ENCODE data around the gene SPACA4. TPM values are rescaled to one million over a fixed set of nuclear protein-coding genes. Genes with fewer than 3 reads are reported as not detected.

The SPACA4 gene
- total RNA-seq, 1 donor from 2014 or later: 0.98 TPM

DNA sequence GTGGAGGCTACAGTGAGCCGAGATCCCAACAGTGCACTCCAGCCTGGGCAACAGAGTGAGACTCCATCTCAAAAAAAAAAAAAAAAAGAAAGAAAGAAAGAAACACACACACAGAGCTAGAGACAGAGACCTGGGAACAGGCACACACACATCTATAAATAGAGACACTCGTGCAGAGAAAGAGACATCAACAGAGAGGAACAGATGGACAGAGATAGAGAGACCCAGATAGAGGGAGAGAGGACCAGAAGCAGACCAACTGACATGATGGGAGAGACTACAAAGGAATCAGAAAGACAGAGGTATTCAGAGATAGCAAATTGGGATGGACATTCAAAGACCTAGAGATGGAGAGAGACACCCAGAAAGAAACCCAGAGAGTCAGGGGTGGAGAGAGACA is 41.6 kb downstream of the SPACA4 start:
- DNase-seq: no peak
- TF ChIP-seq, protein P1, sequence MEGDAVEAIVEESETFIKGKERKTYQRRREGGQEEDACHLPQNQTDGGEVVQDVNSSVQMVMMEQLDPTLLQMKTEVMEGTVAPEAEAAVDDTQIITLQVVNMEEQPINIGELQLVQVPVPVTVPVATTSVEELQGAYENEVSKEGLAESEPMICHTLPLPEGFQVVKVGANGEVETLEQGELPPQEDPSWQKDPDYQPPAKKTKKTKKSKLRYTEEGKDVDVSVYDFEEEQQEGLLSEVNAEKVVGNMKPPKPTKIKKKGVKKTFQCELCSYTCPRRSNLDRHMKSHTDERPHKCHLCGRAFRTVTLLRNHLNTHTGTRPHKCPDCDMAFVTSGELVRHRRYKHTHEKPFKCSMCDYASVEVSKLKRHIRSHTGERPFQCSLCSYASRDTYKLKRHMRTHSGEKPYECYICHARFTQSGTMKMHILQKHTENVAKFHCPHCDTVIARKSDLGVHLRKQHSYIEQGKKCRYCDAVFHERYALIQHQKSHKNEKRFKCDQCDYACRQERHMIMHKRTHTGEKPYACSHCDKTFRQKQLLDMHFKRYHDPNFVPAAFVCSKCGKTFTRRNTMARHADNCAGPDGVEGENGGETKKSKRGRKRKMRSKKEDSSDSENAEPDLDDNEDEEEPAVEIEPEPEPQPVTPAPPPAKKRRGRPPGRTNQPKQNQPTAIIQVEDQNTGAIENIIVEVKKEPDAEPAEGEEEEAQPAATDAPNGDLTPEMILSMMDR (IDR thresholded peaks at IDR 0.05): no peak
- Histone ChIP-seq H3K36me3 (no peaks in the 10 kb centered on the region), H3K4me1 (peaks cover 21% of the 10 kb centered on the region), H3K27me3 (no peaks in the 10 kb centered on the region), H3K9me3 (no peaks in the 10 kb centered on the region), H3K27ac (no peak overlapping the region), H3K4me3 (no peak overlapping the region)
- intact Hi-C loops (cut with DNase I): no loop called here
- ATAC-seq: no peak

DNA sequence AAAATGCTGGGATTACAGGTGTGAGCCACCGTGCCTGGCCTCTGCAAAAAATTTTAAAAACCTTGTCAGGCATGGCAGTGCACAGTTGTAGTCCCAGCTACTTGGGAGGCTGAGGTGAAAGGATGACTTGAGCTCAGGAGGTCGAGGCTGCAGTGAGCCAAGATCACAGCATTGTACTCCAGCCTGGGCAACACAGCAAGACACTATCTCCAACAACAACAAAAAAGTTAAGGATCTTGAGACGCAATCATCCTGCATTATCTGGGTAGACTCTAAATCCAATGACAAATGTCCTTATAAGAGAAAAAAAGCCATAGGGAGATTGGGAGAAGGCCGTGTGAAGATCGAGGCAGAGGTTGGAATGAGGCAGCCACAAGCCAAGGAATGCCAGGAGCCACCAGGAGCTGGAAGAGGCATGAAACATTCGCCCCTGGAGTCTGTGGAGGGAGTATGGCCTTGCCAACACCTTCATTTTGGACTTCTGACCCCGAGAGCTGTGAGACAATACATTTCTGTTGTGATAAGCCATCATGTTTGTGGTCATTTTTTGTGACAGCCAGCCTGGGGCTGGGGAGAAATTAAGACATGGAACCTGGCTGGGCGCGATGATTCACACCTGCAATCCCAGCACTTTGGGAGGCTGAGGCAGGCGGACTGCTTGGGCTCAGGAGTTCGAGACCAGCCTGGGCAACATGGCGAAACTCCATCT is 44.6 kb downstream of the SPACA4 start:
- intact Hi-C loops (cut with DNase I): no loop called here
- no peak overlapping the region for H3K27ac ChIP-seq
- H3K9me3 ChIP-seq: no peaks in the 10 kb centered on the region
- no peaks in the 10 kb centered on the region for H3K36me3 ChIP-seq
- H3K4me1 ChIP-seq: peaks cover 7% of the 10 kb centered on the region
- TF ChIP-seq, protein P1 (IDR thresholded peaks at IDR 0.05): no peak
- H3K4me3 ChIP-seq: no peak overlapping the region
- ATAC-seq (no peak), DNase-seq (no peak)
- H3K27me3 ChIP-seq: no peaks in the 10 kb centered on the region

DNA sequence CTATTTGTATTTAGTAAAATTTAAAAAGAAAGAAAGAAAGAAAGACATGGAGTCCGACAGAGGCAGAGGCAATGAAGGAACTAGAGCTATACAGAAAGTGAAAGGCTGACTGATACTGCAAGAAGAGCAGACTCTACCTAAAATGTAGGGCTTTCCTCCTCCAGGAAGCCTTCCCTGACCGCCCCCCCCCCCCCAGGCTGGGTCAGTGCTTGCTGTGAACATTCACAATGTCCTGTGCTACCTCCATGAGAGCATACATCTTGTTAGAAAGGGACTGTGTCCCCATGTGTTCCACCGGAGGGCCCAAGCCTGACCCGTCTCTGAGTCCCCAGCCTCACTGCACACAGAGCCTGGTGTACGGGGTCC is 45.1 kb downstream of the SPACA4 start:
- no peak overlapping the region for H3K4me3 ChIP-seq
- no peak for DNase-seq
- H3K36me3 ChIP-seq: no peaks in the 10 kb centered on the region
- ATAC-seq: no peak
- intact Hi-C loops (cut with DNase I): no loop called here
- H3K27ac ChIP-seq: no peak overlapping the region
- no peaks in the 10 kb centered on the region for H3K27me3 ChIP-seq
- H3K4me1 ChIP-seq: peaks cover 7% of the 10 kb centered on the region
- no peaks in the 10 kb centered on the region for H3K9me3 ChIP-seq
- TF ChIP-seq, protein P1 (IDR thresholded peaks at IDR 0.05): no peak

DNA sequence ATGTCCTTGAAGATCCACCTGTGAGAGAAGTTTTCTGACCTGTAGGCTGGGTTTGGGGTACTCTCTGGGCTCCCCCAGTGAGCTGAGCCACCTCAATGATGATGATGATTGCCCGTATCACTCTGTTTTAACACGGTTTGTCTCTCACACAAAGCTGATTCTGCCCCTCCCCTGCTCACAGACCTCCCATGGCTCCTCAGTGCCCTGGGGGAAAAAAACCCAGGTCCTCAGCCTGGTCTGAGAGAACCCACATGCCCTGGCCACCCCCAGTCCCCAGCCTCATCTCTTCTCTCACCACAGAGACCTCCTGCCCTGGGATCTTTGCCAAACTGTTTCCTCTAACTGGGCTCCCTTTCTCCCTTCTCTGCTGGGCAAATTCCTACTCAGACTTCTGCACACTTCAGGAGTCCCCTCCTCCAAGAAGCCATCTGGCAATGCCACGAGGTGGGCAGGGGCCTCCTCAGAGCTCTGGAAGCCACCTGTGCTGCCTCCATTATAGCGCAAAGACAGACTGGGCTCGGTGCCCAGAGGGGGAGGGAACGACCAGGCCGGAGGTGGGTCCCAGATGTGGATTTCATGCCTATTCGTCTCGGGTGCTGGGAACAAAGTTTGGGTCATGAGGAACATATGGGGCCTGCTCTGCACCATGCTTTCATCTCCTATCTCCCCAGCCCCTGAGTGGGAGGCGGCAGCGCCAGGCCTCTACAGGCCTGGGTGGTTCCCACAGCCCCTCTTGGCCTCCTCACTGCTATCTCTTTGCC is 47.9 kb downstream of the SPACA4 start:
- Histone ChIP-seq H3K27me3 (no peaks in the 10 kb centered on the region), H3K4me1 (peaks cover 2% of the 10 kb centered on the region), H3K4me3 (no peak overlapping the region), H3K9me3 (no peaks in the 10 kb centered on the region), H3K36me3 (no peaks in the 10 kb centered on the region), H3K27ac (no peak overlapping the region)
- intact Hi-C loops (cut with DNase I): no loop called here
- TF ChIP-seq, protein P1 (IDR thresholded peaks at IDR 0.05): no peak
- ATAC-seq: no peak
- DNase-seq: no peak

DNA sequence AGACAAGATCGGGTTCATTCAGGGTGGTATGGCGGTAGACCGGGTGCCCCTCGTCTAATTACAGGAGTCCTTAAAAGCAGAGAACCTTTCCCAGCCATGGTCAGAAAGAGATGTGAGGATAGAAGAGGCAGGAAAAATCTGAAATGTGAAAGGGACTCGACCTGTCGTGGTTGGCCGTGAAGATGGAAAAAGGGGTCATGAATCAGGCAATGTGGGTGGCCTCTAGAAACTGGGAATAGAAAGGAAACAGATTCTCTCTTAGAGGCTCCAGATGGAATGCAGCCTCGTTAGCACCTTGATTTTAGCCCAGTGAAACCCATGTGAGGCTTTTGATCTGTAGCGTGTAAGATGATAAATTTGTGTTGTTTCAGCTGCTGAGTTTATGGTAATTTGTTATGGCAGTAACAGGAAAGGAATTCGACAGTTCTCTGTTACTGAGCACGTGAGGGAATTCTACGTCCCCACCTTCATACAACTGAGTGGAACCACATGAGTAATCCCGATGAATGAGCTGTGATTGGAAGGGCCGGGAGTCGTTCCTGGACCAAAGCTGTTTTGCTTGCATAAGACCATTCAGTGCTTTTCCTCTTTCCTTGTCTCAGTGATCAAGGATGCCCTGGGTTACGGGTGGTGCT is 50.4 kb downstream of the SPACA4 start:
- H3K27me3 ChIP-seq: no peaks in the 10 kb centered on the region
- H3K27ac ChIP-seq: no peak overlapping the region
- H3K9me3 ChIP-seq: no peaks in the 10 kb centered on the region
- H3K36me3 ChIP-seq: no peaks in the 10 kb centered on the region
- ATAC-seq (no peak), DNase-seq (no peak)
- H3K4me3 ChIP-seq: no peak overlapping the region
- TF ChIP-seq, protein P1 (IDR thresholded peaks at IDR 0.05): no peak
- intact Hi-C loops (cut with DNase I): no loop called here
- H3K4me1 ChIP-seq: peaks cover 3% of the 10 kb centered on the region

Other genes starting within 250 kb of the SPACA4 start
- gene TMEM143, start 242.8 kb upstream of the SPACA4 start, total RNA-seq: 10.7 TPM
- gene SYNGR4, start 242.4 kb upstream of the SPACA4 start, total RNA-seq: not detected
- gene KDELR1, start 215.2 kb upstream of the SPACA4 start, total RNA-seq: 138 TPM
- gene GRIN2D, start 213.1 kb upstream of the SPACA4 start, total RNA-seq: 0.61 TPM
- gene GRWD1, start 160.8 kb upstream of the SPACA4 start, total RNA-seq: 27.1 TPM
- 1.1 TPM for gene KCNJ14, start 151.2 kb upstream of the SPACA4 start, total RNA-seq
- gene CYTH2, start 137.4 kb upstream of the SPACA4 start, total RNA-seq: 60.7 TPM
- gene LMTK3, start 94.9 kb upstream of the SPACA4 start, total RNA-seq: 7.1 TPM
- gene SULT2B1, start 54.6 kb upstream of the SPACA4 start, total RNA-seq: 20.4 TPM
- 31.1 TPM for gene FAM83E, start 8.3 kb downstream of the SPACA4 start, total RNA-seq
- gene RPL18, start 12.4 kb downstream of the SPACA4 start, total RNA-seq: 1,025 TPM
- 23.3 TPM for gene SPHK2, start 12.8 kb downstream of the SPACA4 start, total RNA-seq
- gene DBP, start 30.6 kb downstream of the SPACA4 start, total RNA-seq: 17.7 TPM
- gene CA11, start 39.4 kb downstream of the SPACA4 start, total RNA-seq: 9.5 TPM
- 1.2 TPM for gene NTN5, start 66.3 kb downstream of the SPACA4 start, total RNA-seq
- 0.81 TPM for gene FUT2, start 89.2 kb downstream of the SPACA4 start, total RNA-seq
- gene MAMSTR, start 113.0 kb downstream of the SPACA4 start, total RNA-seq: 1.2 TPM
- gene RASIP1, start 133.9 kb downstream of the SPACA4 start, total RNA-seq: 54.5 TPM
- 3.8 TPM for gene IZUMO1, start 140.2 kb downstream of the SPACA4 start, total RNA-seq
- gene FUT1, start 145.9 kb downstream of the SPACA4 start, total RNA-seq: 19.9 TPM
- gene FGF21, start 148.8 kb downstream of the SPACA4 start, total RNA-seq: not detected
- gene BCAT2, start 204.3 kb downstream of the SPACA4 start, total RNA-seq: 59.0 TPM
- 23.5 TPM for gene HSD17B14, start 229.7 kb downstream of the SPACA4 start, total RNA-seq